Stimulated activated CD4-positive, alpha-beta T cell treated with anti-CD3 and anti-CD28 coated beads, Interleukin-1b, Interleukin-23, amount 100 ng/mL, for 24 hours (primary cell): Measurements from ENCODE around the gene MISFA.
"Not testable (repeated sequence)": the region's sequence is repeated elsewhere in the genome, so short reads cannot be mapped to it uniquely, and the experiment has no call there.

Experiments used
- DNase-seq, 4 experiments: peaks; one replicate each; pipeline ENCODE4 v3.0.0-alpha.2; 2020; ENCODE audit warnings: low read depth in 4 of 4, low spot score in 1 of 4

The MISFA gene

GRCh38 chr11:18617688-18618341, 18.2 kb downstream of the MISFA start:
- DNase-seq, result no peak

- DNase-seq, result no peak
These were observed 18.9 kb downstream of the MISFA start for GRCh38 chr11:18618342-18619025.

DNA sequence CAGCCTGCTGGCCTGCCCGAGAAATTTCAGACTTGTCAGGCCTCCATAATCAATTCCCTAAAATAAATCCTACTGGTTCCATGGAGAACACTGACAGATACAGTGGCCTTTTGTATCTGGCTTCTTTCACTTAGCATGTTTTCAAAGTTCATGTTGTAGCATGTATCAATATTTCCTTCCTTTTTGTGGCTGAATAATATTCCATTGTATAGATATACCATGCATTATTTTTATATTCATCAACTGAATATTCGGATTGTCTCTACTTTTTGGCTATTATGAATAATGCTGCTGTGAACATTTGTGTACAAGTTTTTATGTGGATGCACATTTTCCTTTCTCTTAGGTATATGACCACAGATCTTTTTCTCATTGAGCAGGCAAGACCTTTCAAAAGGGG, 24.1 kb downstream of the MISFA start:
- no peak for DNase-seq

DNA sequence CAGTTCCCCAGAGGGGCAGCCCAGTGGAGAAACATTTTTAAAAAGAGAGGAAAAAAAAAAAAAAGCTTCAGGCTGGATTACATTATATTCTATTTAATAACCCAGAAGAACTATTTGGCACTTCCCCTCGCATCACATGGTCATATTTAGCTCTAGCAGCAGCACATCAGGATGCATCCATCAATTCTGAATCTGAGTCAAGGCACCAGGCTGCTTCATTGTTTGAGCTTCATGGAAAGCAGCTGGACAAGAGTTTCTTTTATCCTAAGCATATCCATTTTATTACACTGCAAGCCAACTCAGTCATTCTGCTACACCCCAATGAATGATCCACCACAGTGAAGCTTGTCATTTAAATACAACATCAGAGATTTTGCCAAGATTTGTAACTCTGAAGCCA, 24.6 kb downstream of the MISFA start:
- no peak for DNase-seq

DNA sequence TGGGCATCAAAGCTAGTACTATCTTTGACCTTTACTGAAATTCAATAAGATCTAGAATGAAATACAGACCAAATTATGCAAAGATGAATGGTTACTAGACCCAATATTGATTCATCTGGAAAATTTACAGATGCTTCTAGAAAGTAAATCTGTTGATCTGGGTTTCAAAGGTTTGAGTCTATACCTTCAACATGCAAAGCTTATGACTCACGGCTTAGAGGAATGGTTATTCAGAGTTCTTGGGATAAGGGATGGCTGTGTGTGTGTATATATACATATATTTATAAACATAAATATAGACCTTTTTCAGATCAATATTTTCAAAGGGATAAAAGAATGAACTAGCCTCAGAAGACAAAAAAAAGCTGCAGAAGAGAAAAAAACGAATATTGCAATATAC, 33.3 kb downstream of the MISFA start:
- no peak for DNase-seq

DNA sequence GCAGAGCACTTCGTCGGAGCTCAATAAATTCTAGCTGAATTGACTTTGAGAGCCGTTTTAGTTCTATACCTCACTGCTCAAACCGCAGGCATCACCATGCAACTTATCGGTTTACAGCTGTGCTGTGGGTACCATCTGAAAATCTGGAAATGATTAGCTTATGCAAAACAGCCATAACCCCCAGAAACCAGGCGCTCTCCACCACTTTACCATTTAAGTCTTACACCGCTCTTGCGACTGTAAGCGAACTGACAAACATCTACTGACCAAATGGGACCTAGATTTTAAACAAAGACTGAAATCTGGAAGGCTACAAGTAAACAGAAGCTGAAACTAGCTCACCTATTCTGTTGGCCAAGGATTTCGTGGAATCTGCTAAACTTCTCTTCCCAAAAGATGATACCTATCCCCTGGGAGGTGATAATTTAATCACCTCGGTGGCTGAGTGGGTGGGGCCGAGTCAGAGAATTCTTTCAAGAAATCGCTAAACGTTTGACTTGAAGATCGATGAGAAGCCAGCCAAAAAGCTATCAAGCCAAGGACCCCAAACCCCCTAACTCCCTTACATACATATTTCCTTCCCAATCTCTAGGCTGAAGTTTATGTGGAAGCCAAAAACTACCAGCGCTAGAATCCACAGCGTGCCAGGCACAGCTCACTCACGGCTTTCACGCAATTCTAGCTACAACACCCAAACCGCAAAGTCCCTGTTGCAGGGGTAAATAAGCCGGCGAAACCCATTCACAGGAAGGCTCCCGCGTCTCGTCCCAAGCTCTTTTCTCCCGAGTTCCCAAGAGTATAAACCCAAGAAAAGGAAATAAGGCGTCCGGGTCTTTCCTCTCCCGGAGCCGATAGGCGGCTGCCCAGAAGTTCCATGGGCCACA, 33.9 kb downstream of the MISFA start:
- peak in 1 of 4 experiments; percentile 8 for DNase-seq

- peak; percentile 90 to 96 (median 94) for DNase-seq
These were observed 34.8 kb downstream of the MISFA start, which contains the start of gene SPTY2D1 for GRCh38 chr11:18634140-18635032. SPTY2D1 (minus strand) TSS chr11:18634342; CDS start chr11:18634257, 85 bp downstream.

- no peak for DNase-seq
These were observed 42.1 kb downstream of the MISFA start for GRCh38 chr11:18641677-18642076.

- not testable (repeated sequence) for DNase-seq
These were observed 43.4 kb downstream of the MISFA start for GRCh38 chr11:18643034-18643433.

DNA sequence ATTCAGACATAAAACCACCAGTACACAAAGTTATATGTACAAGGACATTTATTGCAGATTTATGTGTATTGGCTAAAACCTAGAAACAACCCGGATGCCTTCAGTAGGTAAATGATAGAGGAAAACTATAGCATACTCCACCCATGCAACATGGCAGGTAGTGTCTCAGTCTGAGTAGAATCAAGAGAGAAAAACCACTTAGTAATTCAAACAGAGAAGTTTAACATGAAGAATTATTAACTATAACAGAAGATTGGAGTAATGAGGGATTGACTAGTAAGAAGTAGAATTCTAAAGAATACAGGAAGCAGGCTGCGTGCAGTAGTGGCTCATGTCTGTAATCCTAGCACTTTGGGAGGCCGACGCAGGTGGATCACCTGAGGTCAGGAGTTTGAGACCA, 50.8 kb downstream of the MISFA start:
- no peak for DNase-seq

GRCh38 chr11:18650859-18651557, 51.4 kb downstream of the MISFA start:
- no peak for DNase-seq
